OCI-LY3 (cell line): Measurements from ENCODE around the gene DDIT4.

ENCODE experiments used
- H2AFZ ChIP-seq: fragments of 200-600, 300-600 bp; shearing (Covaris generic); 2 replicates; pipeline ENCODE4 v1.6.0; 2014; ENCODE audit warnings: antibody characterized with exemption, low read depth, low read length
- H3K27ac ChIP-seq: fragments of 200-600, 300-600 bp; sonication (generic); 2 replicates; pipeline ENCODE4 v1.5.1; 2014; ENCODE audit warnings: mild to moderate bottlenecking, low read length, moderate library complexity, mixed read lengths
- H3K27me3 ChIP-seq: fragments of 200-600, 300-600 bp; sonication (generic); 2 replicates; pipeline ENCODE4 v1.6.1; 2014; ENCODE audit warnings: low read depth, low read length, mixed read lengths
- H3K36me3 ChIP-seq: fragments of 200-600, 300-600 bp; sonication (generic); replicated peaks from 2 replicates; pipeline ENCODE3; 2014; ENCODE audit warnings: low read depth, low read length, mixed read lengths
- H3K4me1 ChIP-seq: fragments of 300-600, 200-600 bp; sonication (generic); 2 replicates; pipeline ENCODE4 v1.6.1; 2014; ENCODE audit warnings: low read length, mixed read lengths
- H3K4me2 ChIP-seq: fragments of 200-600, 300-600 bp; sonication (generic); 2 replicates; pipeline ENCODE4 v1.6.1; 2014; ENCODE audit warnings: low read length, mixed read lengths
- H3K4me3 ChIP-seq: fragments of 300-600, 200-600 bp; sonication (generic); 2 replicates; pipeline ENCODE4 v1.5.1; 2014; ENCODE audit warnings: antibody characterized with exemption, mild to moderate bottlenecking, low read length, moderate library complexity
- H3K79me2 ChIP-seq: fragments of 300-600, 200-600 bp; shearing (Covaris generic); 2 replicates; pipeline ENCODE4 v1.6.1; 2014; ENCODE audit warnings: mild to moderate bottlenecking, low read length, mixed read lengths
- H3K9ac ChIP-seq: fragments of 300-600, 200-600 bp; shearing (Covaris generic); 2 replicates; pipeline ENCODE4 v1.6.0; 2014; ENCODE audit warnings: mild to moderate bottlenecking, low read length, moderate library complexity
- H3K9me3 ChIP-seq: fragments of 200-600, 300-600 bp; shearing (Covaris generic); 2 replicates; pipeline ENCODE4 v1.6.1; 2014; ENCODE audit warnings: low read length, mixed read lengths; ENCODE audit not compliant: insufficient read depth
- H4K20me1 ChIP-seq: fragments of 200-600, 300-600 bp; sonication (generic); 2 replicates; pipeline ENCODE4 v1.6.1; 2016; ENCODE audit warnings: low read length, mixed read lengths; ENCODE audit not compliant: insufficient read depth
- CTCF ChIP-seq: fragments of 200-600, 300-600 bp; sonication (generic); IDR thresholded peaks from 2 replicates; pipeline ENCODE4 v1.5.1; 2014; ENCODE audit warnings: antibody characterized with exemption, low read length, low read depth
- EZH2phosphoT487 ChIP-seq: fragments of 200-600 bp; shearing (Covaris generic); IDR thresholded peaks from 2 replicates; pipeline ENCODE4 v1.6.1; 2018; ENCODE audit warnings: antibody characterized with exemption, mixed run types, low read depth

The DDIT4 gene

GRCh38 chr10:72310636-72311035, 36.9 kb downstream of the DDIT4 start:
- no peak for TF ChIP-seq EZH2phosphoT487
- TF ChIP-seq CTCF = no peak
- H3K4me2 ChIP-seq = no peak overlapping the region
- no peak overlapping the region for H2AFZ ChIP-seq
- H3K9me3 ChIP-seq = no peaks in the 10 kb centered on the region
- no peaks in the 10 kb centered on the region for H3K36me3 ChIP-seq
- H3K4me1 ChIP-seq = peaks cover under 1% of the 10 kb centered on the region
- no peak overlapping the region for H3K4me3 ChIP-seq
- H3K79me2 ChIP-seq = no peaks in the 10 kb centered on the region
- H3K27me3 ChIP-seq = no peaks in the 10 kb centered on the region
- H3K9ac ChIP-seq = no peak overlapping the region
- no peaks in the 10 kb centered on the region for H4K20me1 ChIP-seq
- no peak overlapping the region for H3K27ac ChIP-seq

DNA sequence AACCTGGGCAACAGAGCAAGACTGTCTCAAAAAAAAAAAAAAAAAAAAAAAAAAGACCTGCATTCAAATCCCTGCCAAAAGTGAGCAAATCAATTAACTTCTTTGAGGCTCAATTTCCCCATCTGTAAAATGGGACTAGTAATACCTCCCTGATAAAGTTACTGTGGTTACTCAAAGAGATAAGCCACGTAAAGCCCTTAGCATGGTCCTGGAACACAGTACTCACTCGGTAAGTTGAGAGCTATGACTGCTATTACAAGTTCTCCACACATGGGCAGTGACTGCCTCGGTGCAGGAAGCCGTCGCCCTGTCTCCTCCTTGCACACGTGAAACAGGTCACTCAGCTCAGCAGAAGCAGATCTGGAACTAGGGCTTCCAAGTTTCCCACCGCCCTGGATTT, 37.9 kb downstream of the DDIT4 start:
- no peak overlapping the region for H3K9ac ChIP-seq
- no peak overlapping the region for H2AFZ ChIP-seq
- H3K36me3 ChIP-seq = no peaks in the 10 kb centered on the region
- no peak for TF ChIP-seq CTCF
- TF ChIP-seq EZH2phosphoT487 = no peak
- H3K4me2 ChIP-seq = no peak overlapping the region
- no peak overlapping the region for H3K27ac ChIP-seq
- no peaks in the 10 kb centered on the region for H3K27me3 ChIP-seq
- H3K79me2 ChIP-seq = no peaks in the 10 kb centered on the region
- H3K9me3 ChIP-seq = no peaks in the 10 kb centered on the region
- no peaks in the 10 kb centered on the region for H4K20me1 ChIP-seq
- no peak overlapping the region for H3K4me3 ChIP-seq
- no peaks in the 10 kb centered on the region for H3K4me1 ChIP-seq

- no peak overlapping the region for H3K27ac ChIP-seq
- H3K9me3 ChIP-seq = no peaks in the 10 kb centered on the region
- H3K4me1 ChIP-seq = peaks cover 6% of the 10 kb centered on the region
- no peak overlapping the region for H3K4me3 ChIP-seq
- no peak overlapping the region for H3K4me2 ChIP-seq
- H4K20me1 ChIP-seq = no peaks in the 10 kb centered on the region
- no peaks in the 10 kb centered on the region for H3K79me2 ChIP-seq
- H3K36me3 ChIP-seq = no peaks in the 10 kb centered on the region
- H2AFZ ChIP-seq = no peak overlapping the region
- H3K27me3 ChIP-seq = no peaks in the 10 kb centered on the region
- TF ChIP-seq CTCF (no peak), EZH2phosphoT487 (no peak)
- H3K9ac ChIP-seq = no peak overlapping the region
Observed at GRCh38 chr10:72312865-72313391, 39.2 kb downstream of the DDIT4 start.

- peaks cover 16% of the 10 kb centered on the region for H3K4me1 ChIP-seq
- H3K36me3 ChIP-seq = no peaks in the 10 kb centered on the region
- H2AFZ ChIP-seq = no peak overlapping the region
- no peak overlapping the region for H3K4me2 ChIP-seq
- TF ChIP-seq EZH2phosphoT487 = no peak
- TF ChIP-seq CTCF = no peak
- H3K4me3 ChIP-seq = no peak overlapping the region
- H3K9me3 ChIP-seq = no peaks in the 10 kb centered on the region
- no peaks in the 10 kb centered on the region for H3K79me2 ChIP-seq
- H3K9ac ChIP-seq = no peak overlapping the region
- no peak overlapping the region for H3K27ac ChIP-seq
- no peaks in the 10 kb centered on the region for H4K20me1 ChIP-seq
- H3K27me3 ChIP-seq = no peaks in the 10 kb centered on the region
Observed at GRCh38 chr10:72314263-72314662, 40.5 kb downstream of the DDIT4 start.
